ENCODE measurements around the gene CTBP2.

CTBP2 gene

DNA sequence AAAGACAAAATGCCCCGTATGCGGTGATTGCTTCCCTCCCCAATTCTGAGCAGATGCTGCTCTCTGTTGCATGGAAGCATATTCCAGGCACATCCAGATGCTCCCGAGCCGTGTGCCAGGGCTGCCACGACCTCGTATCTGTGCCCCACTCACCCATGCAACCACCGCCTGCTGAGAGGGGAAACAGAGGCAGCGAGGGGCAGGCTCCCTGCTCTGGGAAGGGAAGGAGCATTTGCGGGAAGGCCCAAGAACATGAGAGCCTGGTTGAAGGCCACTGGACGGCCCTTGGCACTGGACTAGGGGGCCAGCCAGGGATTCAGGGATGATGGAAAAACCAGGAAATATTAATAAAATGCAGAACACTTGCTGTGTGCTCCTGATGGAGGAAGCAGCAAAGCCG is 89.4 kb downstream of the CTBP2 start:
- Histone ChIP-seq H3K27ac (ENCODE audit: low read depth in 2 of 2, low read length in 2 of 2) (no peak overlapping the region), H3K4me1 (ENCODE audit: control insufficient read depth in 2 of 2, insufficient read depth in 2 of 2, low read length in 2 of 2) (peaks cover 0 to 10% of the 10 kb centered on the region in 2 donors), H3K9ac (ENCODE audit: low read depth in 1 of 2, low read length in 2 of 2) (no peak overlapping the region), H3K9me3 (ENCODE audit: control insufficient read depth in 2 of 2, low read length in 2 of 2) (no peaks in the 10 kb centered on the region), H3K27me3 (ENCODE audit: control insufficient read depth in 2 of 2, insufficient read depth in 2 of 2, low read length in 2 of 2) (no peaks in the 10 kb centered on the region), H3K4me3 (ENCODE audit: low read length in 2 of 2) (no peak overlapping the region), H3K36me3 (ENCODE audit: control insufficient read depth in 2 of 2, insufficient read depth in 2 of 2, low read length in 2 of 2) (peaks cover 13 to 21% of the 10 kb centered on the region in 2 donors)

DNA sequence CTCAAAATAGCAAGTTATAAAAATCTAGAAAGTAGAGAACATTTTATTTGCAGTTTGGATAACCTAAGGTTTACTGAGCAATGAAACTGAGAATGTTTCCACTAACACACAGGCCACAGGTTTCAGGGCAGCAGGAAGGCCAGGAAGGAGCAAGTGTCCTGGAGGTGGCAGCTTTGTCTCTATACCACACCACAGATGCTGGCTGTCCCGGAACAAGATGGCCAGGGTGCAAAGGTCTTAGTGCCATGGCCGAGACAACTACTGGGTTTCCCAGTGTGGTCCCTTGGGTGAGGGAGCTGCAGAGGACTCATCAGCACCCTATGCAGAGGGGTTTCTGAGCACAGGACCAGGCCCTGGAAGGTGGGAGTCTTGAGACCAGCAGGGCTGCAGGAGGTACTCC is 92.0 kb downstream of the CTBP2 start:
- H3K9me3 ChIP-seq (ENCODE audit: control insufficient read depth in 2 of 2, low read length in 2 of 2) = no peaks in the 10 kb centered on the region
- no peaks in the 10 kb centered on the region for H3K27me3 ChIP-seq (ENCODE audit: control insufficient read depth in 2 of 2, insufficient read depth in 2 of 2, low read length in 2 of 2)
- no peak overlapping the region for H3K4me3 ChIP-seq (ENCODE audit: low read length in 2 of 2)
- H3K27ac ChIP-seq (ENCODE audit: low read depth in 2 of 2, low read length in 2 of 2) = no peak overlapping the region
- H3K4me1 ChIP-seq (ENCODE audit: control insufficient read depth in 2 of 2, insufficient read depth in 2 of 2, low read length in 2 of 2) = peaks cover 19 to 35% of the 10 kb centered on the region in 2 donors
- H3K9ac ChIP-seq (ENCODE audit: low read depth in 1 of 2, low read length in 2 of 2) = no peak overlapping the region
- H3K36me3 ChIP-seq (ENCODE audit: control insufficient read depth in 2 of 2, insufficient read depth in 2 of 2, low read length in 2 of 2) = peaks cover 0 to 12% of the 10 kb centered on the region in 2 donors

- Histone ChIP-seq H3K4me1 (ENCODE audit: control insufficient read depth in 2 of 2, insufficient read depth in 2 of 2, low read length in 2 of 2) (peaks cover 19 to 35% of the 10 kb centered on the region in 2 donors), H3K27me3 (ENCODE audit: control insufficient read depth in 2 of 2, insufficient read depth in 2 of 2, low read length in 2 of 2) (no peaks in the 10 kb centered on the region), H3K36me3 (ENCODE audit: control insufficient read depth in 2 of 2, insufficient read depth in 2 of 2, low read length in 2 of 2) (peaks cover 0 to 12% of the 10 kb centered on the region in 2 donors), H3K9ac (ENCODE audit: low read depth in 1 of 2, low read length in 2 of 2) (no peak overlapping the region), H3K4me3 (ENCODE audit: low read length in 2 of 2) (no peak overlapping the region), H3K27ac (ENCODE audit: low read depth in 2 of 2, low read length in 2 of 2) (no peak overlapping the region), H3K9me3 (ENCODE audit: control insufficient read depth in 2 of 2, low read length in 2 of 2) (no peaks in the 10 kb centered on the region)
These were observed 92.6 kb downstream of the CTBP2 start for GRCh38 chr10:125067764-125068163.

- H3K9ac ChIP-seq (ENCODE audit: low read depth in 1 of 2, low read length in 2 of 2) = no peak overlapping the region
- no peaks in the 10 kb centered on the region for H3K27me3 ChIP-seq (ENCODE audit: control insufficient read depth in 2 of 2, insufficient read depth in 2 of 2, low read length in 2 of 2)
- H3K4me3 ChIP-seq (ENCODE audit: low read length in 2 of 2) = no peak overlapping the region
- H3K9me3 ChIP-seq (ENCODE audit: control insufficient read depth in 2 of 2, low read length in 2 of 2) = no peaks in the 10 kb centered on the region
- H3K4me1 ChIP-seq (ENCODE audit: control insufficient read depth in 2 of 2, insufficient read depth in 2 of 2, low read length in 2 of 2) = peaks cover 23 to 37% of the 10 kb centered on the region in 2 donors
- no peak overlapping the region for H3K27ac ChIP-seq (ENCODE audit: low read depth in 2 of 2, low read length in 2 of 2)
- peaks cover 0 to 12% of the 10 kb centered on the region in 2 donors for H3K36me3 ChIP-seq (ENCODE audit: control insufficient read depth in 2 of 2, insufficient read depth in 2 of 2, low read length in 2 of 2)
These were observed 93.5 kb downstream of the CTBP2 start for GRCh38 chr10:125066764-125067450.

DNA sequence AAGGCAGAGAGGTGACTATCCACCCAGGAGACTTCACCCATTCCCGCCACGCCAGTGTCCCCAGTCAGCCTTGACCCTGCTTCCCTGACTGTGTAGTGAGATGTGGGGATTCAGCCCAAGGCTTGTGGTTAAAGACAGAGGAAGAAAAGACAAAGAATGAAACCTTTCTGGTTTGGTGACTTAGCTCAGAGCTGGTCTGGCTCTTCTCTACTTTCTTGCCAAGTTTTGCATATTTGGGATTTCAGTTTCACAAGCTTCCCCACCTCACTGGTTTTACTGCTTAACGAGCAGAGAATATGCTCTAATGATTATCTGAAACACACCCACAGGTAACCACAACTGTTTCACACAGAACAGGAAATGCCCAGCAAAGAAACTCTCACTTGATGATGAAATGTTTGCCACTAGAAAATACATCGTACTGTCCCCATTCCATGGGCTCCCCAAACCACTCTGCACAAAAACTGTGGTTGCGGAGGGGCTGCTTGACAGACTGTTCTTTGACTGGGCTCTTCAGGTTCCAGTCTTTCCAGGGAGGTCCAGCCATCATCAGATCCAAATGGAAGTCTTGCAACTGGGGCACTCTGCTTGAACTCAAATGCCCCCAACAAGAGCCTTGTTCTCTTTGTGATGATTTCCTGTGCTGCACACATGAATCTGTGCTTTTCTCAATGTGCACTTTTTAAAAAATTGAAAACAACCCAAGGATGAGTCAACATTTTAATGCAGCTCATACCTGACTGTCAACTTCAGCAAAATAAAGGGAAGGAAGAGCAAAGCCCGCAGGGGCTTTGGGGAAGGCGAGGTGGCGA is 95.5 kb downstream of the CTBP2 start:
- Histone ChIP-seq H3K36me3 (ENCODE audit: control insufficient read depth in 2 of 2, insufficient read depth in 2 of 2, low read length in 2 of 2) (peaks cover 3 to 8% of the 10 kb centered on the region in 2 donors), H3K27me3 (ENCODE audit: control insufficient read depth in 2 of 2, insufficient read depth in 2 of 2, low read length in 2 of 2) (no peaks in the 10 kb centered on the region), H3K4me3 (ENCODE audit: low read length in 2 of 2) (peak overlapping the region; percentile 13 to 39), H3K27ac (ENCODE audit: low read depth in 2 of 2, low read length in 2 of 2) (peak overlapping the region; percentile 79 to 82), H3K9ac (ENCODE audit: low read depth in 1 of 2, low read length in 2 of 2) (peak overlapping the region; percentile 38 to 54), H3K4me1 (ENCODE audit: control insufficient read depth in 2 of 2, insufficient read depth in 2 of 2, low read length in 2 of 2) (peaks cover 38 to 54% of the 10 kb centered on the region in 2 donors), H3K9me3 (ENCODE audit: control insufficient read depth in 2 of 2, low read length in 2 of 2) (no peaks in the 10 kb centered on the region)

DNA sequence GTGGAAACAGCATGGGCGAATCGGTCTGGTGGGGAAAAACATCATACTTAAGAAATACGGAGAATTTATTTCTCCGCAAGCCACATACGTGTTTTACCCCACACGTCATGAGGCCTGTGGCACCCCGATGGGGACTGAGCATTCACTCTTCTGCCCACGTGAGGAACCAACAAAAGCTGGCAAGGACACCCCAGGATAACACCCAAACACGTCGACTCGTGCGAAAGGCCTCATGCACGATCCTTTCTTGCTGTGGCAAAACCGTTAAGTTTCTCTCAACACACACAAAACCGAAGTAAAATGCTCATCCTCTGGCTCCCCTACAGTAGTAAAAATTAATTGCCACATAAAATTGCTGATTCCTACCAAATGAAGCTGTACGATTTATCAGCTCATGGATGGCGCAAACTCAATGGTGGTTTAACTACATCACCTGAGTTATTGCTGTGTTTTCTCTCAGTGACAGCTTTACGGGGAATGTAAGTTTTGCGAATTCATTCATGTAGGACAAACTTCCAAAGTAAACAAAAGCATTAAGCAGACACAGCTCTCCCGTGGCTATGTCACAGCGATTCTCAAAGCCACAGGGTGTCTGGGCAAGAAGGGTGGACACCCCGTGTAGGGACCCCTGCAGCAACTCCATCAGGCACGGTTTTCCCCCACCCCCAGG is 97.0 kb downstream of the CTBP2 start:
- Histone ChIP-seq H3K9me3 (ENCODE audit: control insufficient read depth in 2 of 2, low read length in 2 of 2) (no peaks in the 10 kb centered on the region), H3K4me1 (ENCODE audit: control insufficient read depth in 2 of 2, insufficient read depth in 2 of 2, low read length in 2 of 2) (peaks cover 38 to 51% of the 10 kb centered on the region in 2 donors), H3K4me3 (ENCODE audit: low read length in 2 of 2) (no peak overlapping the region), H3K27me3 (ENCODE audit: control insufficient read depth in 2 of 2, insufficient read depth in 2 of 2, low read length in 2 of 2) (no peaks in the 10 kb centered on the region), H3K9ac (ENCODE audit: low read depth in 1 of 2, low read length in 2 of 2) (no peak overlapping the region), H3K36me3 (ENCODE audit: control insufficient read depth in 2 of 2, insufficient read depth in 2 of 2, low read length in 2 of 2) (peaks cover 5 to 8% of the 10 kb centered on the region in 2 donors), H3K27ac (ENCODE audit: low read depth in 2 of 2, low read length in 2 of 2) (no peak overlapping the region)

GRCh38 chr10:125062914-125063230 is 97.5 kb downstream of the CTBP2 start:
- peaks cover 5 to 8% of the 10 kb centered on the region in 2 donors for H3K36me3 ChIP-seq (ENCODE audit: control insufficient read depth in 2 of 2, insufficient read depth in 2 of 2, low read length in 2 of 2)
- H3K9ac ChIP-seq (ENCODE audit: low read depth in 1 of 2, low read length in 2 of 2) = no peak overlapping the region
- H3K27ac ChIP-seq (ENCODE audit: low read depth in 2 of 2, low read length in 2 of 2) = no peak overlapping the region
- H3K4me3 ChIP-seq (ENCODE audit: low read length in 2 of 2) = no peak overlapping the region
- peaks cover 38 to 56% of the 10 kb centered on the region in 2 donors for H3K4me1 ChIP-seq (ENCODE audit: control insufficient read depth in 2 of 2, insufficient read depth in 2 of 2, low read length in 2 of 2)
- H3K9me3 ChIP-seq (ENCODE audit: control insufficient read depth in 2 of 2, low read length in 2 of 2) = no peaks in the 10 kb centered on the region
- no peaks in the 10 kb centered on the region for H3K27me3 ChIP-seq (ENCODE audit: control insufficient read depth in 2 of 2, insufficient read depth in 2 of 2, low read length in 2 of 2)

- H3K9ac ChIP-seq (ENCODE audit: low read depth in 1 of 2, low read length in 2 of 2) = peak overlapping the region in 1 of 2 donors; percentile 39
- H3K4me3 ChIP-seq (ENCODE audit: low read length in 2 of 2) = no peak overlapping the region
- peak overlapping the region in 1 of 2 donors; percentile 26 for H3K27ac ChIP-seq (ENCODE audit: low read depth in 2 of 2, low read length in 2 of 2)
- peaks cover 5% of the 10 kb centered on the region in 2 donors for H3K36me3 ChIP-seq (ENCODE audit: control insufficient read depth in 2 of 2, insufficient read depth in 2 of 2, low read length in 2 of 2)
- H3K27me3 ChIP-seq (ENCODE audit: control insufficient read depth in 2 of 2, insufficient read depth in 2 of 2, low read length in 2 of 2) = no peaks in the 10 kb centered on the region
- H3K9me3 ChIP-seq (ENCODE audit: control insufficient read depth in 2 of 2, low read length in 2 of 2) = no peaks in the 10 kb centered on the region
- peaks cover 38 to 59% of the 10 kb centered on the region in 2 donors for H3K4me1 ChIP-seq (ENCODE audit: control insufficient read depth in 2 of 2, insufficient read depth in 2 of 2, low read length in 2 of 2)
These were observed 98.0 kb downstream of the CTBP2 start for GRCh38 chr10:125062227-125062913.

DNA sequence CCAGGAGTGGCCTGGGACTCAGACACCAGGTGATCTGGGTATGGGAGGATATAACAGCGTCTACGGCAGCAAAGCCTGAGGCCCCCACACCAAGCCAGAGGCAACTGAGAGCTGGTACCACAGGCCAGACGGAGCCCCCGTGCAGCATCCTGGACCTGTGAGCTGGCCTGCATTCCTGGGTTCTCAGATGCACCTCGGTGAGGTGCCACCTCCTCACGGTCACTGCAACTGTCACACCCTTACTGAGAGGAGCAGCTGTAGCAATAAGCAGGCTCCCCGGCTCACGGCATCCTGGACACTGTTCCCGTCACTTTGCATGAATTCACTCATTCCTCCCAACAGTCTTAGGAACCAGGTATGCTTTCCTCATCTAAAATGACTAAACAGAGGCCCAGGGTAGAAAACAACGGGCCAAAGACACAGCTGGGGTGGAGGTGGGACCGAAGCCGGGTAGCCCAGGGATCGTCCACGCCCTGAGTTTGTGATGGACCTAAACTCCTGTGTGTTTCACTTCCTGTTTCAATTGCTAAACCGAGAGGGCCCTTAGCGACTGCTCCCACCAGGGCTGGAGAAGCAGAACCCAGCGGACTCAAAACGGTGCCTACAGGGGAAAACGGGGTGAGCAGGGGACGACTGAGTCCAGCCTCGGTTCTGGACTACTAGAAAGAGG is 98.7 kb downstream of the CTBP2 start:
- H3K4me1 ChIP-seq (ENCODE audit: control insufficient read depth in 2 of 2, insufficient read depth in 2 of 2, low read length in 2 of 2) = peaks cover 45 to 64% of the 10 kb centered on the region in 2 donors
- H3K4me3 ChIP-seq (ENCODE audit: low read length in 2 of 2) = peak overlapping the region in 1 of 2 donors; percentile 24
- H3K9me3 ChIP-seq (ENCODE audit: control insufficient read depth in 2 of 2, low read length in 2 of 2) = no peaks in the 10 kb centered on the region
- no peaks in the 10 kb centered on the region for H3K27me3 ChIP-seq (ENCODE audit: control insufficient read depth in 2 of 2, insufficient read depth in 2 of 2, low read length in 2 of 2)
- H3K36me3 ChIP-seq (ENCODE audit: control insufficient read depth in 2 of 2, insufficient read depth in 2 of 2, low read length in 2 of 2) = peaks cover 5% of the 10 kb centered on the region in 2 donors
- peak overlapping the region; percentile 20 to 39 for H3K9ac ChIP-seq (ENCODE audit: low read depth in 1 of 2, low read length in 2 of 2)
- peak overlapping the region; percentile 58 to 69 for H3K27ac ChIP-seq (ENCODE audit: low read depth in 2 of 2, low read length in 2 of 2)

Measured in mucosa of rectum (tissue), 2 donors.